Uterus (tissue), 2 donors: ENCODE data around the gene MYL6B.

Experiments used
- CTCF ChIP-seq, 4 experiments: fragments of 200-600 bp in 2 of 4; fragments of 450-650 bp in 2 of 4; sonication (generic) in 2 of 4; IDR thresholded peaks; one replicate each; pipeline ENCODE4 v1.5.1; 2016 to 2019; ENCODE audit warnings: antibody characterized with exemption in 4 of 4, mild to moderate bottlenecking in 2 of 4, moderate library complexity in 1 of 4
- POLR2A ChIP-seq, 2 donors: fragments of 450-650 bp; IDR thresholded peaks; one replicate each; pipeline ENCODE4 v1.6.1; 2016; ENCODE audit warnings: antibody characterized with exemption in 2 of 2, mild to moderate bottlenecking in 1 of 2, moderate library complexity in 1 of 2

- TF ChIP-seq CTCF (IDR thresholded peaks at IDR 0.05): no peak
- no peak for TF ChIP-seq POLR2A (IDR thresholded peaks at IDR 0.05)
Observed at GRCh38 chr12:56141946-56142784, 10.2 kb upstream of the MYL6B start.
